BLaER1 treated with 17β-estradiol and CSF1 and Interleukin-3, amounts not matched to agents 10 nM and 100 nM (cell line): Measurements from ENCODE around the gene FKRP.
"Not testable (repeated sequence)": the region's sequence is repeated elsewhere in the genome, so short reads cannot be mapped to it uniquely, and the experiment has no call there.

ENCODE experiments used
- H3K27ac ChIP-seq, 11 experiments: shearing (Covaris generic); formaldehyde crosslinking; 2 replicates each; pipeline ENCODE4 v1.8.1; 2022
- H3K27me3 ChIP-seq, 11 experiments: shearing (Covaris generic); formaldehyde crosslinking; 2 replicates each; pipeline ENCODE4 v1.8.1; 2022
- H3K36me3 ChIP-seq, 11 experiments: shearing (Covaris generic); formaldehyde crosslinking; 2 replicates each; pipeline ENCODE4 v1.8.1; 2022
- H3K4me1 ChIP-seq, 10 experiments: shearing (Covaris generic); formaldehyde crosslinking; 2 replicates each; pipeline ENCODE4 v1.8.1; 2022
- H3K4me2 ChIP-seq, 11 experiments: shearing (Covaris generic); formaldehyde crosslinking; 2 replicates each; pipeline ENCODE4 v1.8.1; 2022
- H3K4me3 ChIP-seq, 10 experiments: shearing (Covaris generic); formaldehyde crosslinking; 2 replicates each; pipeline ENCODE4 v1.8.1; 2022
- H3K9ac ChIP-seq, 11 experiments: shearing (Covaris generic); formaldehyde crosslinking; 2 replicates each; pipeline ENCODE4 v1.8.1; 2022
- H3K9me3 ChIP-seq, 11 experiments: shearing (Covaris generic); formaldehyde crosslinking; replicated peaks in 1 of 11; 2 replicates each; pipeline ENCODE4 v1.8.1; 2022
- H4K20me1 ChIP-seq, 11 experiments: shearing (Covaris generic); formaldehyde crosslinking; 2 replicates each; pipeline ENCODE4 v1.8.1; 2022
- Cebpa-rat ChIP-seq, 11 experiments: shearing (Covaris generic); IDR thresholded peaks; 2 replicates each; pipeline ENCODE4 v1.8.1; 2022

Gene FKRP

DNA sequence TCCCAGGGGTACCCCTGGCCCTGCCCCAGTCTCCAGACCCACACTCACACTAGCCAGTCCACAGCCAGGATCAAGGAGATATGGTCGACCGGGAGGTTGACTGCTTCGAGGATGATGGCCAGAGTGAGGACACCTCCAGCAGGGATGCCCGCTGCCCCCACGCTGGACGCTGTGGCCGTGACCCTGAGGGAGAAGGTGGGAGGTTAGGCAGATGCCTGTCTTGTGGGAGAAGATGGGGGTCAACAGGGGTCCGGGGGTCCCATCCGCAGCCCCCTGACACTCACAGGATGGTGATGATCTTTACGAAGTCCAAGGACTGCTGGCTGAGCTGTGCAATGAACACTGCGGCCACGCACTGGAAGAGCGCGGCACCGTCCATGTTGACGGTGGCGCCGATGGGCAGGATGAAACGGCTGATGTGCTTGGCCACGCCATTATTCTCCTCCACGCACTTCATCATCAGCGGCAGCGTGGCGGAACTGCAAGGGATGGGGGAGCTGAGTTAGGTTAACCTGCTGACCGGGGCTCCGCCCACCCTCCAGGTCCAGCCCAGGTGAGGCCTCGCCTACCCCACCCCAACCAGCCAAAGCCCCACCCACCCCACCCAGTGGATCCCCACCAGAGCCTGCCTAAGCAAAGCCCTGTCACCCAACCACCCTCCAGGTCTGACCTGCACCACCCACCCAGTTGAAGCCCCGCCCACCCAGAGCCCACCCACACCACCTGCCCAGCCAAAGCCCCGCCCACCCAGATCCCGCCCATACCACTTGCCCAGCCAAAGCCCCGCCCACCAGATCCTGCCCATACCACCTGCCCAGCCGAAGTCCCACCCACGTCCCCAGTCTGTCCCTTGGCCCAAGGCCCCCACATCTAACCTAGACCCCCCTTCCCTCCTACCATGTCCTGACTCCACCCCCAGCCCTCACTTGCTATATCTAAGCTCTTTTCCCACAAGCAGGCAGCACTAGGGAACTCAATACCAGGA, 31.4 kb downstream of the FKRP start:
- TF ChIP-seq Cebpa-rat (IDR thresholded peaks at IDR 0.05): no peak
- H3K4me1 ChIP-seq: peaks cover 20 to 44% (median 40%) of the 10 kb centered on the region in 10 experiments
- H3K27ac ChIP-seq: peak overlapping the region in 4 of 11 experiments; percentile 25 to 63 (median 47); a peak in 3 of 22 replicates
- peak overlapping the region in 2 of 11 experiments; percentile 82 to 86; a peak in 4 of 22 replicates for H3K4me2 ChIP-seq
- H3K9me3 ChIP-seq: no peaks in the 10 kb centered on the region
- peaks cover 6 to 92% (median 76%) of the 10 kb centered on the region in 11 experiments; a peak in 20 of 22 replicates for H4K20me1 ChIP-seq
- no peak overlapping the region; a peak in 1 of 22 replicates for H3K9ac ChIP-seq
- no peaks in the 10 kb centered on the region for H3K27me3 ChIP-seq
- peaks cover 66 to 90% (median 84%) of the 10 kb centered on the region in 11 experiments for H3K36me3 ChIP-seq
- H3K4me3 ChIP-seq: no peak overlapping the region

DNA sequence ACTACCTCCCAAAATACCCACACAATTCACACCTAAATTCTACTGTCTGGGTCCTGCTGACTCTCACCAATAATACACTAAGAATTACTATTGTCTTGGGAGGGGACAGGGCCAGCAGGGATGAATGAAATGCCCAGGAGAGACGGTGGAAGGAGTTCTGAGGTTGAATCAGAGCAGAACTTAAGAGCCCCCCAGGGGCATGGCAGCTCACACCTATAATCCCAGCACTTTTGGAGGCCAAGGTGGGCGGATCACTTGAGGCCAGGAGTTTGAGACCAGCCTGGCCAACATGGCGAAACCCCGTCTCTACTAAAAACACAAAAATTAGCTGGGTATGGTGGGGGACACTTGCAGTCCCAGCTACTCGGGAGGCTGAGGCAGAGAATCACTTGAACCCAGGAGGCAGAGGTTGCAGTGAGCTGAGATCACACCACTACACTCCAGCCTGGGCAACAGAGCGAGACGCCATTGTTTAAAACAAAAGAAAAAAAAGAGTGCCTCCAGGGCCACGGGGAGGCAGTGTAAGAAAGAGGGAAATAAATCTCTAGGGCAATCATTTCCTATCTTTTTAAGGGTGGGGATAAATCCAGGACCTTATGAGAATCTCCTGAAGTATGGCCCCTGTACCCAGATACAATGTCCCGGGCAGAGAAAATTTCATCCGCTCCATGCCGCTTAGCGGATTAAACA, 32.2 kb downstream of the FKRP start:
- H3K27me3 ChIP-seq, H3K9me3 ChIP-seq: not testable (repeated sequence)
- H3K27ac ChIP-seq: peak overlapping the region in 7 of 11 experiments; percentile 25 to 63 (median 46); a peak in 15 of 22 replicates
- peaks cover 75 to 96% (median 93%) of the 10 kb centered on the region in 11 experiments for H3K36me3 ChIP-seq
- H3K4me2 ChIP-seq: peak overlapping the region in 9 of 11 experiments; percentile 37 to 86 (median 67); a peak in 16 of 22 replicates
- peak overlapping the region in 1 of 10 experiments; percentile 31; a peak in 1 of 20 replicates for H3K4me3 ChIP-seq
- peak overlapping the region in 3 of 11 experiments; percentile 25 to 49 (median 39); a peak in 5 of 22 replicates for H3K9ac ChIP-seq
- H3K4me1 ChIP-seq: peaks cover 28 to 52% (median 48%) of the 10 kb centered on the region in 10 experiments
- peaks cover 6 to 95% (median 84%) of the 10 kb centered on the region in 11 experiments; a peak in 20 of 22 replicates for H4K20me1 ChIP-seq

DNA sequence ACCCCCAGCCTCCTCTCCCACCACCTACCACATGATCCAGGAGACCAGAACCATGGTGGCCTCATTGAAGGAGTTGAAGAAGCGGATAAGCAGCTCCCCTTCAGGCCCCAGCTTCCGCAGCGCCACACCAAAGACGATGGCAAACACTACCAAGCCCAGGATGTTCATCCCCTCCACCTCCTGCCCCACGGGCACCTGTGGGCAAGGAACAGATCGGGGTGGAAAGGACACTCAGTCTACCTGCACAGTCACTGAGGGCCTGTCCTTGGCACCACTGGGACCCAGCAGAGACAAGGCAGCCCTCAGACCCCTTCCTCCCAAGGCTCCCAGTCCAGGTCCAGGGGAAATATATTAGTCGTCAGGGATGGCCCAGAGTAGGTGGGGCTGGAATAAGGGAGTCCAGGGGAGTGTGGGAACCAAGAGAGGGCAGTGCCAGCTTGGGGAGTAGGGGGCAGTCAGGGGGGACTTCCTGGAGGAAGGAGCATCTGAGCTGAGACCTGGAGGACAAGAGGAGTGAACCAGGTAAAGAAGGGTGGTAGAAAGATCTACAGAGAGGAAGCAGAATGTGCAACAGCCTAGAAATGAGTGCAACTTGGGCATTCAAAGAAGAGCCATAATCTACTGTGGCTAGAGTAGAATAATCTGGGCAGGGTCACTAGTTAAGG, 36.6 kb downstream of the FKRP start:
- H3K27ac ChIP-seq: peak overlapping the region in 8 of 11 experiments; percentile 9 to 97 (median 40); a peak in 13 of 22 replicates
- H3K27me3 ChIP-seq: no peaks in the 10 kb centered on the region
- H4K20me1 ChIP-seq: peaks cover 0 to 100% (median 91%) of the 10 kb centered on the region in 11 experiments; a peak in 20 of 22 replicates
- no peaks in the 10 kb centered on the region for H3K9me3 ChIP-seq
- peaks cover 46 to 87% (median 84%) of the 10 kb centered on the region in 11 experiments for H3K36me3 ChIP-seq
- H3K4me1 ChIP-seq: peaks cover 59 to 83% (median 74%) of the 10 kb centered on the region in 10 experiments
- peak overlapping the region in 9 of 11 experiments; percentile 8 to 99 (median 72); a peak in 11 of 22 replicates for H3K9ac ChIP-seq
- TF ChIP-seq Cebpa-rat (IDR thresholded peaks at IDR 0.05): no peak
- H3K4me3 ChIP-seq: 0 out of 20 replicates have a peak overlapping the region, but pooled peaks of 1 of the 10 experiments have one; percentile 7
- H3K4me2 ChIP-seq: peak overlapping the region; percentile 16 to 98 (median 94); a peak in 18 of 22 replicates

DNA sequence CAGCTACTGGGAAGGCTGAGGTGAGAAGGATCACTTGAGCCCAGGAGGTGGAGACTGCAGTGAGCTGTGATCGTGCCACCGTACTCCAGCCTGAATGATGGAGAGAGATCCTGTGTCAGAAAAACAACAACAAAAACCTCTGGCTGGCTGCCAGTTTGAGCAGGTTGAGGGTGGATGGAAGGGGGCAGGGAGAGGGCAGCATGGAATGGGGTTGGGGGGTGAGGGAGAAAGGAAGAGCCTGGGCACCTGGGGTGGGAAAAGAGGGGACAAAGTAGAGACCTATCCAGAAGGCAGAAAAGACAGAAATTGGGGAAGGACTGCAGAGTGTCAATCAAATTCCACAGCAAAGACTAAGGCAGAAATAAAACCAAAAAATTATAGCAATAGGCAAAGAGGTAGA, 37.8 kb downstream of the FKRP start:
- TF ChIP-seq Cebpa-rat (IDR thresholded peaks at IDR 0.05): no peak
- Histone ChIP-seq H3K27ac (peak overlapping the region; percentile 71 to 97 (median 93); a peak in 21 of 22 replicates), H3K4me2 (peak overlapping the region; percentile 87 to 98 (median 94)), H3K27me3 (no peaks in the 10 kb centered on the region), H3K4me1 (peaks cover 49 to 75% (median 68%) of the 10 kb centered on the region in 10 experiments), H3K9ac (peak overlapping the region; percentile 72 to 99 (median 94)), H3K4me3 (peak overlapping the region; percentile 85 to 99 (median 96); a peak in 19 of 20 replicates), H3K36me3 (peaks cover 44 to 75% (median 72%) of the 10 kb centered on the region in 11 experiments), H4K20me1 (peaks cover 0 to 97% (median 87%) of the 10 kb centered on the region in 11 experiments; a peak in 20 of 22 replicates), H3K9me3 (no peaks in the 10 kb centered on the region)

DNA sequence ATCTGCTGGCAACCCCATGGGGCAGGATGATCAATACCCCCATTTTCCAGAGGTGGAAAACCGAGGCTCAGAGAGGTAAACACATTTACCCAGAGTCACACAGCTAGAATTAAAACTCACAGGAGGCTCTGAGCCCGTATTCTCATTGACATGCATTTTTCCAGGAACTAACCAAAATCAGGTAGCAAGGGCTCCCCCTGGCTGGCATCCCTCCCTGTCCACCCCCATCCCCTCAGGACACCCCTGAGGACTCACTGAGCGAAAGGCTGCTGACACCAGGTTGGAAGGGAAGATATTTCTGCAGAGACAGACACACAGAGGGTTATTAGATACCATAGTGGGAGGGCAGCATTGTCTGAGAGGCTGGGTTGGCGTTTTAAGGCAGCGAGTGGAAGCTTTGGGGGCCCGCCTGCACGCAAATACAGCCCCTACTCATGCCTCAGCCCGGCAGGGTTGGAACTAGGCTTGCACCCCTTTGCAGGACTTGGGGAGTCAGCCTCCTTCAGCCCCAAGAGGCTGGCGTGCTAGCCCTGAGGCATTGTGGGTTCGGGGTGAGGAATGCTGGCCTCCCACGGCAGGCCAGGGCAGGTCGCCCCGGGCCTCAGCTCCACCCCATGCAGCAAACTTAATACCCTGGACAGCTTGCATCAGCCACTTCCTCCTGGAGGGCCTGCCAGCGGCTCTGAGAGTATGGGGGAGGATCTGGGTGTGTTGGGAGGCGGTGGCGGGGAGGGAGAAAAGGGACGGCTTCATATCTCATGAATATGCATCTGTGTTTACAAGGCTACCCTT, 38.6 kb downstream of the FKRP start:
- peak overlapping the region; percentile 87 to 98 (median 94) for H3K4me2 ChIP-seq
- peak overlapping the region; percentile 71 to 97 (median 93); a peak in 21 of 22 replicates for H3K27ac ChIP-seq
- no peaks in the 10 kb centered on the region for H3K27me3 ChIP-seq
- H3K4me3 ChIP-seq: peak overlapping the region; percentile 85 to 99 (median 96)
- H3K9me3 ChIP-seq: no peaks in the 10 kb centered on the region
- peaks cover 39 to 68% (median 65%) of the 10 kb centered on the region in 11 experiments for H3K36me3 ChIP-seq
- peaks cover 0 to 89% (median 79%) of the 10 kb centered on the region in 11 experiments; a peak in 20 of 22 replicates for H4K20me1 ChIP-seq
- peak overlapping the region; percentile 88 to 99 (median 94) for H3K9ac ChIP-seq
- peak in 1 of 11 experiments; percentile 48; a peak in 3 of 22 replicates for TF ChIP-seq Cebpa-rat (IDR thresholded peaks at IDR 0.05)
- peaks cover 49 to 75% (median 68%) of the 10 kb centered on the region in 10 experiments for H3K4me1 ChIP-seq

DNA sequence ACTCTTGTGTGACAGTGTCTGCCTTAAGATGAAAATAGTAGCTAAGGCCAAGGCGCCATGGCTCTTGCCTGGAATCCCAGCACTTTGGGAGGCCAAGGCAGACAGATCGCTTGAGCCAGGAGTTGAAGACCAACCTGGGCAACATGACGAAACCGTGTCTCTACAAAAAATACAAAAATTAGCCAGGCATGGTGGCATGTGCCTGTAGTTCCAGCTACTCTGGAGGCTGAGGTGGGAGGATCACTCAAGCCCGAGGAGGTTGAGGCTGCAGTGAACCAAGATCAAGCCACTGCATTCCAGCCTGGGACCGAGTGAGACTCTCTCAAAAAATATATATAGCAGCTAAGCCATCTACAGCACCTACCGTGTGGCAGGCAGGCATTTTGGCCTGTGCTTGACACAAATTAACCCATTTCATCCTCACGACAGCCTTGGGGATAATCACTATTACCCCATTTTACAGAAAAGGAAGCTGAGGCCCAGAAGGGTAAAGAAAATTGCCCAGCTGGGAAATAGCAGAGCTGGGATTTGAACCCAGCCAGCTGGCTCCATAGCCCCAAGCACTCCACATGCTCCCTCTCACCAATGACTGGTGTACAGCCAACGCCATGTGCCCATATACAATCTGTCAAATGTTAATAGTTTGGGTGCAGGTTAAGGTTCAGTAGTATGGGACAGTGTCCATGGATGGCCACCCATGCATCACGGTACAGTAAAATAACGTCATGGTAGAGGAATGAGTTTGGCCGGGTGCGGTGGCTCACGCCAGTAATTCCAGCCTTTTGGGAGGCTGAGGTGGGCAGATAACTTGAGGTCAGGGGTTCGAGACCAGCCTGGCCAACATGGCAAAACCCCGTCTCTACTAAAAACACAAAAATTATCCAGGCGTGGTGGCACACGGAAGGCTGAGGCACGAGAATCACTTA, 39.5 kb downstream of the FKRP start:
- no peaks in the 10 kb centered on the region for H3K27me3 ChIP-seq
- H3K4me2 ChIP-seq: peak overlapping the region; percentile 87 to 98 (median 94)
- H3K4me3 ChIP-seq: peak overlapping the region; percentile 85 to 99 (median 96)
- H3K9ac ChIP-seq: peak overlapping the region; percentile 88 to 99 (median 94)
- H4K20me1 ChIP-seq: peaks cover 0 to 80% (median 71%) of the 10 kb centered on the region in 11 experiments; a peak in 20 of 22 replicates
- TF ChIP-seq Cebpa-rat (IDR thresholded peaks at IDR 0.05): no peak
- peaks cover 32 to 59% (median 56%) of the 10 kb centered on the region in 11 experiments for H3K36me3 ChIP-seq
- peaks cover 48 to 69% (median 62%) of the 10 kb centered on the region in 10 experiments for H3K4me1 ChIP-seq
- H3K9me3 ChIP-seq: no peaks in the 10 kb centered on the region
- H3K27ac ChIP-seq: peak overlapping the region; percentile 55 to 97 (median 93); a peak in 21 of 22 replicates

DNA sequence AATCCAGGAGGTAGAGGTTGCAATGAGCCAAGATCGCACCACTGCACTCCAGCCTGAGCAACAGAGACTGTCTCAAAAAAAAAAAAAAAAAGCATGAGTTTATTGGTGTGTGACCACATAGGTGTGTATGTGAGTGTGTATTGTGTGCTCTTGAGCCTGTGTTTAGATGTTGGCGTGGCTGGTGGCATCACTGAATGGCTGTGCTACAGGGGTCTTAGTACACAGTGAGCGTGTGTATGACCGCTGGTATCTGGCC, 40.1 kb downstream of the FKRP start:
- Histone ChIP-seq H3K36me3 (peaks cover 26 to 53% (median 50%) of the 10 kb centered on the region in 11 experiments), H3K27me3 (no peaks in the 10 kb centered on the region), H3K4me2 (peak overlapping the region; percentile 87 to 98 (median 94)), H3K27ac (peak overlapping the region; percentile 55 to 97 (median 93); a peak in 21 of 22 replicates), H3K9me3 (no peaks in the 10 kb centered on the region), H4K20me1 (peaks cover 0 to 74% (median 65%) of the 10 kb centered on the region in 11 experiments; a peak in 19 of 22 replicates), H3K4me3 (peak overlapping the region; percentile 85 to 99 (median 96)), H3K9ac (peak overlapping the region; percentile 88 to 99 (median 94)), H3K4me1 (peaks cover 48 to 65% (median 57%) of the 10 kb centered on the region in 10 experiments)
- TF ChIP-seq Cebpa-rat (IDR thresholded peaks at IDR 0.05): no peak
